GM12891 (cell line): ENCODE measurements around the gene LRRC38.

Experiments
- DNase-seq: peaks from one replicate; pipeline ENCODE4 v3.0.0; 2011; ENCODE audit warnings: low spot score; ENCODE audit not compliant: insufficient read length
- FAIRE-seq: peaks from 2 replicates; lab custom pipeline; 2011; peaks lifted over from hg19 to GRCh38; lab: Jason Lieb, UNC
- PAX5 ChIP-seq: IDR thresholded peaks from 2 replicates; pipeline ENCODE4 v1.6.1; 2011; ENCODE audit warnings: low read length, moderate library complexity, mild to moderate bottlenecking; ENCODE audit not compliant: insufficient read depth, severe bottlenecking
- POLR2A ChIP-seq: IDR thresholded peaks from 2 replicates; pipeline ENCODE4 v1.6.1; 2011; ENCODE audit warnings: low read depth, low read length, control low read depth
- POLR2AphosphoS5 ChIP-seq: IDR thresholded peaks from 2 replicates; pipeline ENCODE4 v1.6.1; 2011; ENCODE audit warnings: low read depth, low read length, control low read depth
- POU2F2 ChIP-seq: IDR thresholded peaks from 2 replicates; pipeline ENCODE4 v1.6.1; 2011; ENCODE audit warnings: low read depth, mild to moderate bottlenecking, control low read depth, low read length, moderate library complexity
- SPI1 ChIP-seq: IDR thresholded peaks from 2 replicates; pipeline ENCODE4 v1.6.1; 2011; ENCODE audit warnings: low read depth, low read length, control low read depth
- TAF1 ChIP-seq: IDR thresholded peaks from 2 replicates; pipeline ENCODE4 v1.6.1; 2011; ENCODE audit warnings: low read depth, low read length, control low read depth

The LRRC38 gene

GRCh38 chr1:13505020-13505419 lies 8.8 kb downstream of the LRRC38 start:
- TF ChIP-seq POLR2AphosphoS5 (no peak), POU2F2 (no peak), SPI1 (no peak), TAF1 (no peak), POLR2A (no peak)
- FAIRE-seq (no peak), DNase-seq (no peak)

DNA sequence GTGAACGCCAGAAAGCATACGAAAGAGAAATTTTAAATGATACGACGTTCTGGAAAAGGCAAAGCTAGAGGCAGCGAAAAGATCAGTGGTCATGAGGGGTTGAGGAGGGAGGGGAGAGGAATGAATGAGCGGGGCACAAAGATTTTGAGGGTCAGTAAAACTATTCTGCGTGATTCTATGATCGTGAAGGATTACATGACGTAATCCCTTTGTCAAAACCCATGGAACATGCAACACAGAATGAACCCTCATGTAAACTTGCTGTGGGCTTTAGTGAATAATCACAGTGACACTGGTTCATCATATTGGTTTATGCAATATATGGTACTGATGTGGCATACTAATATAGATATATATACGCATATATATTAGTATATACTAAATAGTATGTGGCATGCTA lies 13.0 kb downstream of the LRRC38 start:
- DNase-seq: no peak
- no peak for FAIRE-seq
- no peak for TF ChIP-seq TAF1
- no peak for TF ChIP-seq SPI1
- TF ChIP-seq POU2F2: no peak
- no peak for TF ChIP-seq POLR2AphosphoS5
- no peak for TF ChIP-seq POLR2A
- no peak for TF ChIP-seq PAX5

- TF ChIP-seq POU2F2 (no peak), POLR2A (no peak), TAF1 (no peak), PAX5 (no peak), SPI1 (no peak), POLR2AphosphoS5 (no peak)
- no peak for FAIRE-seq
- DNase-seq: no peak
Measured at GRCh38 chr1:13499422-13499821, 14.4 kb downstream of the LRRC38 start.

DNA sequence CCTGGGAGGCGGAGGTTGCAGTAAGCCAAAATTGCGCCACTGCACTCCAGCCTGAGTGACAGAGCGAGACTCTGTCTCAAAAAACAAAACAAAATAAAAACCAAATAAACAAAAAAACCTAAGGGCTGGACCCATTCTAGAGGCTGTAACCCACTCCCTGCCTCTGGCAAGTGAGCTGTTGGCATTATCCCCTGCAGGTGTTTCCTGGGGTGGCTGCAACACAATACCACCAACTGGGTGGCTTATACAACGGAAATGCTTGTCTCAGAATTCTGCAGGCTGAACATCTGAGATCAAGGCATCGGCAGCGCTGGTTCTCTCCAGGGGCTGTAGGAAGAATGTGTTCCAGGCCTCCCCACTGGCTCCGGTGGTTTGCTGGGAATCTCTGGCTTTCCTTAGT lies 15.2 kb downstream of the LRRC38 start:
- FAIRE-seq (no peak), DNase-seq (no peak)

DNA sequence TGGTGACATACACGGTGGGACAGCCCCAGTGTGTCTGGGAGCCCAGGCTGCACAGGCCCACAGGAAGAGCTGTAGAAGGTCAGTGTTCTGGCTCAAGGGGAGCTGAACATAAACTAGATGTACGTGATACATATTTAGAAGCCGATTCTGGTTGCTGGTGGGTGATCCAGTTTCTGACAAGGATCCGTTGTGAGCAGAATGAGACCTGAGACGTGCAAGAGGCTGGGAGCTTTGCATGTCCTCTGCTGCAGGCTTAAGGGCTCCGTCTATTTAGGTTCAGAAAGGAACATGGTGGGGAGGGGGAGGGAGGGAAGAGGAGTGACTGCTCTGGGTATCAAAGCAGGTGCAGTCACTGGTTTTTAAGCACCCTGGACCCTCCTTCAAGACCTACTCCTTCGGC lies 18.6 kb downstream of the LRRC38 start:
- DNase-seq (no peak), FAIRE-seq (no peak)
- TF ChIP-seq SPI1 (no peak), POLR2A (no peak)

More for the DNA sequence above, 15.2 kb downstream of the LRRC38 start:
- no peak for TF ChIP-seq SPI1
- no peak for TF ChIP-seq POLR2A
- no peak for TF ChIP-seq POU2F2
- TF ChIP-seq PAX5: no peak
- TF ChIP-seq TAF1: no peak
- no peak for TF ChIP-seq POLR2AphosphoS5

DNA sequence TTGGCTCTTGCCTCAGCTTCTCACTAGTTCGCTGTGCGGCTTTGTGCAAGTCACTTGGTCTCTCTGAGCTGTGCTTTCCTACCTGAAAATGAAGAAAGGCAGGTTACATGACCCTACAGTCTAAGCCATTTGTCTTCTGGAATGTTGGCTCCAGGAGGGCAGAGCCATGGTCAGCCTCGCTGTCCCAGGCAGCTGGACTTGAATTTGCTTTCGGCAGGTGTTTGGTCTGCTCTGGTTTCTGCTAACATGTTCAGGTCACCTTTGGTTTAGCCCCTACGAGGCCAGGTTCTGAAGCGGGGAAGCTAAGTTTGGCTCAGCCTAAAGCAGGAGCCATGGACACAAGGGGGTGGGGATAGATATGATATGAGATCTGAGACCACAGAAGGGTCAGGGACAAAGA lies 19.1 kb downstream of the LRRC38 start:
- no peak for FAIRE-seq
- TF ChIP-seq POLR2AphosphoS5 (no peak), SPI1 (no peak), POU2F2 (no peak), PAX5 (no peak), POLR2A (no peak), TAF1 (no peak)
- no peak for DNase-seq

DNA sequence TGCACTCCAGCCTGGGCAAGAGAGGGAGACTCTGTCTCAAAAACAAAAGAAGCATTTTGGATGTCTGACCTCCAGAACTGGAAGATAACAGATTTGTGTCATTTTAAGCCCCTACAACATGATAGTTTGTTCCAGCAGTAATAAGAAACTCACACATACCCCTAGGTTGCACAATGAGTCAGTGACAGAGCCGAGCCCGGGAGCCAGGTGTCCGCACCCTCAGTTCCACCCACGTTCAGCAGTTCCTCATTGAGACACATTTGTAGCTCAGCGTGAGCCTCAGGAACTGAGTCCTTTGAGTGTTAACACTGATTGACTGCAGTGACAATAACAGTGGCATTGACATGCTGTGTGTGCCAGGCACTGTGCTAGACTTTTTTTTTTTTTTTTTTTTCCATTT lies 19.8 kb downstream of the LRRC38 start:
- TF ChIP-seq POU2F2 (no peak), POLR2A (no peak), SPI1 (peak; percentile 83)
- FAIRE-seq: peak; percentile 26
- DNase-seq: peak; percentile 41

GRCh38 chr1:13492711-13493110 lies 21.1 kb downstream of the LRRC38 start:
- TF ChIP-seq SPI1: no peak
- TF ChIP-seq TAF1: no peak
- no peak for TF ChIP-seq PAX5
- TF ChIP-seq POU2F2: no peak
- TF ChIP-seq POLR2AphosphoS5: no peak
- TF ChIP-seq POLR2A: no peak
- FAIRE-seq (no peak), DNase-seq (no peak)

- DNase-seq: no peak
- TF ChIP-seq POU2F2 (no peak), POLR2AphosphoS5 (no peak), SPI1 (no peak), PAX5 (no peak), POLR2A (no peak), TAF1 (no peak)
- no peak for FAIRE-seq
Measured at GRCh38 chr1:13487957-13488356, 25.8 kb downstream of the LRRC38 start.

GRCh38 chr1:13487143-13487868 lies 26.5 kb downstream of the LRRC38 start:
- DNase-seq: no peak
- no peak for TF ChIP-seq PAX5
- TF ChIP-seq SPI1: no peak
- TF ChIP-seq POLR2AphosphoS5: no peak
- no peak for TF ChIP-seq TAF1
- no peak for TF ChIP-seq POLR2A
- TF ChIP-seq POU2F2: no peak
- no peak for FAIRE-seq

DNA sequence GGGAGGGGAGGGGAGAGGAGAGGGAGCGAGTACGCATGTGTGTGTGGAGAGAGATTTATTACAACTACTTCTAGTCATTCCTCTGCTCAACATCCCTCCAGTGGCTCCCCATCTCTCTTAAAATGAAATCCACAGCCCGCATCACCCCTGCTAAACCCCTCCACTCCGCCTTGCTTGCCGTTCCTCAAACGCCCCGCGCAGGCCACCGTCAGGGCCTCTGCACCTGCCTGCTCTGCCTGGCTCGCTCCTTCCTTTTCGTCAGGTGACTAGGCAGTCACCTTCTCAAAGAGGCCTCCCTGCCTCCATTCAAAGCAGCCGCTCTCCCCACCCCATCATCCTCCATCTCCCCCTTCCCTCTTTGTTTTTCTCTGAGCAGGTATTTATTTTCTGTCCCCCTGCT lies 29.9 kb downstream of the LRRC38 start:
- DNase-seq (no peak), FAIRE-seq (no peak)
- TF ChIP-seq POLR2A (no peak), POU2F2 (no peak), TAF1 (no peak), PAX5 (no peak), SPI1 (no peak), POLR2AphosphoS5 (no peak)
